WTC11 (cell line): ENCODE data around the gene GNA14. TPM values are rescaled to one million over a fixed set of nuclear protein-coding genes. Genes with fewer than 3 reads are reported as not detected.

Source experiments
- ATAC-seq: fragments of 200-7000 bp; cut with Tn5 transposase; 2 replicates; pipeline ENCODE4 v1.10.0; 2021; ENCODE audit warnings: mild to moderate bottlenecking, moderate library complexity
- CTCF ChIA-PET: fragments of 300-600 bp; sonication (Branson Sonifier 250); formaldehyde crosslinking; loops from one replicate; lab custom pipeline; 2021; ENCODE audit warnings: antibody characterized with exemption; lab: Charles Lee
- POLR2A ChIA-PET: fragments of 350-600 bp; sonication (Branson Sonifier 250); formaldehyde crosslinking; loops from one replicate; lab custom pipeline; 2021; ENCODE audit warnings: antibody characterized with exemption; lab: Charles Lee
- DNase-seq: peaks from one replicate; pipeline ENCODE4 v3.0.0; 2021; ENCODE audit warnings: low spot score
- H3K27ac Mint-ChIP-seq: 2 replicates; pipeline ENCODE4 v1.8.0; 2021; ENCODE audit warnings: mixed read lengths
- H3K27me3 Mint-ChIP-seq: 2 replicates; pipeline ENCODE4 v1.8.0; 2021; ENCODE audit warnings: low read depth, mild to moderate bottlenecking, moderate library complexity, mixed read lengths
- H3K36me3 Mint-ChIP-seq: 2 replicates; pipeline ENCODE4 v1.8.0; 2021; ENCODE audit warnings: mixed read lengths
- H3K4me1 Mint-ChIP-seq: 2 replicates; pipeline ENCODE4 v1.8.0; 2022; ENCODE audit warnings: mixed read lengths
- H3K4me3 Mint-ChIP-seq: 2 replicates; pipeline ENCODE4 v1.8.0; 2021; ENCODE audit warnings: mild to moderate bottlenecking, moderate library complexity, mixed read lengths
- H3K9me3 Mint-ChIP-seq: 2 replicates; pipeline ENCODE4 v1.8.0; 2021; ENCODE audit warnings: mixed read lengths
- ATF1 ChIP-seq: sonication (generic); formaldehyde crosslinking; IDR thresholded peaks from 2 replicates; pipeline ENCODE4 v1.8.1; 2023; ENCODE audit warnings: mild to moderate bottlenecking, moderate library complexity, missing genetic modification reagents
- CREB1 ChIP-seq: sonication (generic); formaldehyde crosslinking; IDR thresholded peaks from 2 replicates; pipeline ENCODE4 v1.8.0; 2023; ENCODE audit warnings: mild to moderate bottlenecking, missing genetic modification reagents
- E2F4 ChIP-seq: sonication (generic); formaldehyde crosslinking; IDR thresholded peaks from 2 replicates; pipeline ENCODE4 v1.8.1; 2022; ENCODE audit warnings: low read depth, mild to moderate bottlenecking, moderate library complexity, missing genetic modification reagents, borderline replicate concordance
- IRF2 ChIP-seq: sonication (generic); formaldehyde crosslinking; IDR thresholded peaks from 2 replicates; pipeline ENCODE4 v1.8.0; 2022; ENCODE audit warnings: low read depth, missing genetic modification reagents, borderline replicate concordance
- JUN ChIP-seq: sonication (generic); formaldehyde crosslinking; IDR thresholded peaks from 2 replicates; pipeline ENCODE4 v1.8.0; 2023; ENCODE audit warnings: mild to moderate bottlenecking, missing genetic modification reagents
- NR1H2 ChIP-seq: sonication (generic); formaldehyde crosslinking; IDR thresholded peaks from 2 replicates; pipeline ENCODE4 v1.9.0; 2021; ENCODE audit warnings: mild to moderate bottlenecking, moderate library complexity, missing genetic modification reagents
- NR3C1 ChIP-seq: sonication (generic); formaldehyde crosslinking; conservative IDR thresholded peaks from 2 replicates; pipeline ENCODE4 v1.8.1; 2023; ENCODE audit warnings: low read depth, mild to moderate bottlenecking, missing genetic modification reagents
- SOX15 ChIP-seq: fragments of 250-450 bp; sonication (Bioruptor Pico); IDR thresholded peaks from 2 replicates; pipeline ENCODE4 v1.9.0; 2021; ENCODE audit warnings: mild to moderate bottlenecking
- SP1 ChIP-seq: sonication (generic); formaldehyde crosslinking; conservative IDR thresholded peaks from 2 replicates; pipeline ENCODE4 v1.8.1; 2022; ENCODE audit warnings: missing genetic modification reagents
- TEAD1 ChIP-seq: sonication (generic); formaldehyde crosslinking; IDR thresholded peaks from 2 replicates; pipeline ENCODE4 v1.8.0; 2022; ENCODE audit warnings: mild to moderate bottlenecking, missing genetic modification reagents
- USF2 ChIP-seq: sonication (generic); formaldehyde crosslinking; IDR thresholded peaks from 2 replicates; pipeline ENCODE4 v1.8.1; 2023; ENCODE audit warnings: mild to moderate bottlenecking, missing genetic modification reagents, moderate library complexity
- ZMAT4 ChIP-seq: fragments of 250-450 bp; sonication (Bioruptor Pico); IDR thresholded peaks from 2 replicates; pipeline ENCODE4 v1.9.0; 2021; ENCODE audit warnings: mild to moderate bottlenecking
- ZNF416 ChIP-seq: fragments of 250-450 bp; sonication (Bioruptor Pico); IDR thresholded peaks from 2 replicates; pipeline ENCODE4 v1.9.0; 2021; ENCODE audit warnings: mild to moderate bottlenecking, inconsistent platforms
- ZSCAN18 ChIP-seq: fragments of 250-450 bp; sonication (Bioruptor Pico); IDR thresholded peaks from 2 replicates; pipeline ENCODE4 v2.1.2; 2022; ENCODE audit warnings: mild to moderate bottlenecking, moderate library complexity
- total RNA-seq: library from RNA; stranded (reverse); gene quantifications from 3 replicates; pipeline ENCODE4 v1.2.3, GENCODE V29; 2021
- TF ChIP-seq, protein P1 (sequence below): sonication (generic); formaldehyde crosslinking; IDR thresholded peaks from 2 replicates; pipeline ENCODE4 v1.8.0; 2022; ENCODE audit warnings: mild to moderate bottlenecking, missing genetic modification reagents
- TF ChIP-seq, protein P2 (sequence below): sonication (generic); formaldehyde crosslinking; IDR thresholded peaks from 2 replicates; pipeline ENCODE4 v1.8.0; 2022; ENCODE audit warnings: mild to moderate bottlenecking, missing genetic modification reagents
- TF ChIP-seq, protein P3 (sequence below): sonication (generic); formaldehyde crosslinking; IDR thresholded peaks from 2 replicates; pipeline ENCODE4 v1.8.0; 2023; ENCODE audit warnings: missing genetic modification reagents, mild to moderate bottlenecking, borderline replicate concordance

GNA14 gene
- total RNA-seq, 1 experiment from 2014 or later, result 26.7 TPM

DNA sequence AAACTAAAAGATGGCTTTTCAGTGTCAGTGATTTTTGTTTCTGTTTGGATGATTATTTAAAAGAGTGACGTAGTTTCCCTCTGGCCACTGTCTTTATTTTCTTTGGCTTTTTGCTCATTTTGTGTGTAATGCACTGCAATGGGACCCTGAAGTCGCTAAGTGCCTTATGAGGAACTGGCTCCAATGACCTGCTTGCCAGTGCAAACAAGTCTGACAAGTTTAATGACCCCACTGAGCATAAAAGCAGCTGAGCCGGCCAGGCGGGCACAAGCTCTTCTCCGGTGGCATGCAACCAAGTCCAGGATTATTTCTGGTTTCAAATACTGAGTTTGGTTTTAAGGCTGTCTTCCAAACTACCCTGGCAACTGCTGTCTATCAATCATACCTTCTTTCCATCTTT is 15.6 kb upstream of the GNA14 start:
- H3K27ac Mint-ChIP-seq, result no peak overlapping the region
- no peak for ATAC-seq
- POLR2A ChIA-PET, result no interaction called here
- CTCF ChIA-PET, result interaction anchor here (0.9 to 1.1 kb wide), 3 partner anchors 13 to 230 kb away, joined by 3 to 4 read pairs (median 3); no protein-coding TSS in a partner anchor
- peaks cover 6% of the 10 kb centered on the region; the same call in 1 of the 2 replicates for H3K9me3 Mint-ChIP-seq
- TF ChIP-seq USF2 (CRISPR knock-in tag) (no peak), NR3C1 (CRISPR knock-in tag) (no peak), ZNF416 (CRISPR knock-in tag) (no peak), SOX15 (CRISPR knock-in tag) (no peak), TEAD1 (CRISPR knock-in tag) (no peak), ZSCAN18 (CRISPR knock-in tag) (no peak), E2F4 (CRISPR knock-in tag) (no peak), JUN (CRISPR knock-in tag) (no peak), ATF1 (CRISPR knock-in tag) (no peak), ZMAT4 (CRISPR knock-in tag) (no peak), CREB1 (CRISPR knock-in tag) (no peak), NR1H2 (no peak), IRF2 (CRISPR knock-in tag) (no peak), SP1 (CRISPR knock-in tag) (no peak)
- TF ChIP-seq, protein P1, sequence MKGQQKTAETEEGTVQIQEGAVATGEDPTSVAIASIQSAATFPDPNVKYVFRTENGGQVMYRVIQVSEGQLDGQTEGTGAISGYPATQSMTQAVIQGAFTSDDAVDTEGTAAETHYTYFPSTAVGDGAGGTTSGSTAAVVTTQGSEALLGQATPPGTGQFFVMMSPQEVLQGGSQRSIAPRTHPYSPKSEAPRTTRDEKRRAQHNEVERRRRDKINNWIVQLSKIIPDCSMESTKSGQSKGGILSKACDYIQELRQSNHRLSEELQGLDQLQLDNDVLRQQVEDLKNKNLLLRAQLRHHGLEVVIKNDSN, result no peak
- TF ChIP-seq, protein P2, sequence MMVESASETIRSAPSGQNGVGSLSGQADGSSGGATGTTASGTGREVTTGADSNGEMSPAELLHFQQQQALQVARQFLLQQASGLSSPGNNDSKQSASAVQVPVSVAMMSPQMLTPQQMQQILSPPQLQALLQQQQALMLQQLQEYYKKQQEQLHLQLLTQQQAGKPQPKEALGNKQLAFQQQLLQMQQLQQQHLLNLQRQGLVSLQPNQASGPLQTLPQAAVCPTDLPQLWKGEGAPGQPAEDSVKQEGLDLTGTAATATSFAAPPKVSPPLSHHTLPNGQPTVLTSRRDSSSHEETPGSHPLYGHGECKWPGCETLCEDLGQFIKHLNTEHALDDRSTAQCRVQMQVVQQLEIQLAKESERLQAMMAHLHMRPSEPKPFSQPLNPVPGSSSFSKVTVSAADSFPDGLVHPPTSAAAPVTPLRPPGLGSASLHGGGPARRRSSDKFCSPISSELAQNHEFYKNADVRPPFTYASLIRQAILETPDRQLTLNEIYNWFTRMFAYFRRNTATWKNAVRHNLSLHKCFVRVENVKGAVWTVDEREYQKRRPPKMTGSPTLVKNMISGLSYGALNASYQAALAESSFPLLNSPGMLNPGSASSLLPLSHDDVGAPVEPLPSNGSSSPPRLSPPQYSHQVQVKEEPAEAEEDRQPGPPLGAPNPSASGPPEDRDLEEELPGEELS, result no peak
- TF ChIP-seq, protein P3, sequence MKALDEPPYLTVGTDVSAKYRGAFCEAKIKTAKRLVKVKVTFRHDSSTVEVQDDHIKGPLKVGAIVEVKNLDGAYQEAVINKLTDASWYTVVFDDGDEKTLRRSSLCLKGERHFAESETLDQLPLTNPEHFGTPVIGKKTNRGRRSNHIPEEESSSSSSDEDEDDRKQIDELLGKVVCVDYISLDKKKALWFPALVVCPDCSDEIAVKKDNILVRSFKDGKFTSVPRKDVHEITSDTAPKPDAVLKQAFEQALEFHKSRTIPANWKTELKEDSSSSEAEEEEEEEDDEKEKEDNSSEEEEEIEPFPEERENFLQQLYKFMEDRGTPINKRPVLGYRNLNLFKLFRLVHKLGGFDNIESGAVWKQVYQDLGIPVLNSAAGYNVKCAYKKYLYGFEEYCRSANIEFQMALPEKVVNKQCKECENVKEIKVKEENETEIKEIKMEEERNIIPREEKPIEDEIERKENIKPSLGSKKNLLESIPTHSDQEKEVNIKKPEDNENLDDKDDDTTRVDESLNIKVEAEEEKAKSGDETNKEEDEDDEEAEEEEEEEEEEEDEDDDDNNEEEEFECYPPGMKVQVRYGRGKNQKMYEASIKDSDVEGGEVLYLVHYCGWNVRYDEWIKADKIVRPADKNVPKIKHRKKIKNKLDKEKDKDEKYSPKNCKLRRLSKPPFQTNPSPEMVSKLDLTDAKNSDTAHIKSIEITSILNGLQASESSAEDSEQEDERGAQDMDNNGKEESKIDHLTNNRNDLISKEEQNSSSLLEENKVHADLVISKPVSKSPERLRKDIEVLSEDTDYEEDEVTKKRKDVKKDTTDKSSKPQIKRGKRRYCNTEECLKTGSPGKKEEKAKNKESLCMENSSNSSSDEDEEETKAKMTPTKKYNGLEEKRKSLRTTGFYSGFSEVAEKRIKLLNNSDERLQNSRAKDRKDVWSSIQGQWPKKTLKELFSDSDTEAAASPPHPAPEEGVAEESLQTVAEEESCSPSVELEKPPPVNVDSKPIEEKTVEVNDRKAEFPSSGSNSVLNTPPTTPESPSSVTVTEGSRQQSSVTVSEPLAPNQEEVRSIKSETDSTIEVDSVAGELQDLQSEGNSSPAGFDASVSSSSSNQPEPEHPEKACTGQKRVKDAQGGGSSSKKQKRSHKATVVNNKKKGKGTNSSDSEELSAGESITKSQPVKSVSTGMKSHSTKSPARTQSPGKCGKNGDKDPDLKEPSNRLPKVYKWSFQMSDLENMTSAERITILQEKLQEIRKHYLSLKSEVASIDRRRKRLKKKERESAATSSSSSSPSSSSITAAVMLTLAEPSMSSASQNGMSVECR (CRISPR knock-in tag), result no peak
- TF ChIP-seq, all 79 proteins: peak for 0
- no peak for DNase-seq
- H3K4me3 Mint-ChIP-seq, result no peak overlapping the region
- H3K4me1 Mint-ChIP-seq, result peaks cover 8% of the 10 kb centered on the region
- H3K36me3 Mint-ChIP-seq, result no peaks in the 10 kb centered on the region
- no peaks in the 10 kb centered on the region for H3K27me3 Mint-ChIP-seq
